Measurements from ENCODE around the gene TMEM184A. TPM values are rescaled to one million over a fixed set of nuclear protein-coding genes. Genes with fewer than 3 reads are reported as not detected.

Gene TMEM184A
- total and polyA plus RNA-seq, 10 of the 15 experiments (the other 5 are each of a cell fraction or from before 2014, with no cell fraction given) = 0.04 to 0.15 TPM; not detected in 8

- ChIA-PET RAD21 (ENCODE audit: unreplicated experiment) (no interaction called here), POLR2A (interaction anchor here (0.7 kb wide), 1 partner anchor 959 kb away, joined by 4 read pairs; no protein-coding TSS in a partner anchor)
- intact Hi-C loops (cut with micrococcal nuclease; ENCODE audit: unreplicated experiment) = loop anchor here (5.0 kb wide), 1 partner anchor 67 kb away; the partner anchor contains the start of gene INTS1
These were observed 13.0 kb upstream of the TMEM184A start for GRCh38 chr7:1569016-1569415.

More at GRCh38 chr7:1569016-1569415, 13.0 kb upstream of the TMEM184A start:
- peak; percentile 61; the same call in 1 of the 2 replicates for TF ChIP-seq CREB1 (IDR thresholded peaks at IDR 0.05; ENCODE audit: low read depth)
- no peak for TF ChIP-seq ZNF384 (IDR thresholded peaks at IDR 0.05; ENCODE audit: borderline replicate concordance, low read depth, low read length)
- TF ChIP-seq CBX3 (IDR thresholded peaks at IDR 0.05; ENCODE audit: borderline replicate concordance, low read depth) = no peak
- peak; percentile 43; the same call in 1 of the 2 replicates for TF ChIP-seq ATF7 (IDR thresholded peaks at IDR 0.05; ENCODE audit: low read depth)
- peak; percentile 31; the same call in 1 of the 2 replicates for TF ChIP-seq RUNX3 (IDR thresholded peaks at IDR 0.05; ENCODE audit: low read length)
- TF ChIP-seq MLLT1 (IDR thresholded peaks at IDR 0.05) = peak; percentile 79
- Histone ChIP-seq H3K36me3 (ENCODE audit: control insufficient read depth in 2 of 2, insufficient read depth in 2 of 2, low read length in 1 of 2) (peaks cover 4 to 8% of the 10 kb centered on the region in 2 experiments; a peak in 3 of 4 replicates), H3K79me2 (ENCODE audit: control insufficient read depth, insufficient read depth, low read length) (peaks cover 15% of the 10 kb centered on the region), H3K27ac (ENCODE audit: control insufficient read depth, insufficient read depth) (peak overlapping the region; percentile 91), H3K27me3 (replicated peaks in 1 of 2; ENCODE audit: control insufficient read depth in 2 of 2, insufficient read depth in 2 of 2, low read length in 1 of 2) (no peaks in the 10 kb centered on the region), H3K4me2 (ENCODE audit: control insufficient read depth, insufficient read depth) (peak overlapping the region; percentile 73), H3K4me1 (ENCODE audit: control insufficient read depth, insufficient read depth, low read length) (no peaks in the 10 kb centered on the region; the same call in 1 of the 2 replicates), H3K9ac (ENCODE audit: control insufficient read depth, insufficient read depth, low read length) (peak overlapping the region; percentile 88), H3K9me3 (replicated peaks; ENCODE audit: control insufficient read depth, insufficient read depth, low read length) (no peaks in the 10 kb centered on the region), H3K4me3 (peak overlapping the region; percentile 97), H4K20me1 (ENCODE audit: control insufficient read depth, insufficient read depth) (no peaks in the 10 kb centered on the region), H2AFZ (ENCODE audit: control insufficient read depth, low read depth, low read length) (no peak overlapping the region)
- 14% methylated on average over 13 of the region's 13 CpGs for WGBS (ENCODE audit: insufficient coverage, insufficient replicate concordance, low lambda C conversion rate, missing lambda C conversion rate)
- DNase-seq (ENCODE audit: low read depth, low spot score) = no peak
- in situ Hi-C loops (cut with MboI) = no loop called here
- SMC1A ChIA-PET (ENCODE audit: uncharacterized antibody, unreplicated experiment) = interaction anchor here (0.7 kb wide), 1 partner anchor 779 kb away, joined by 3 read pairs; no protein-coding TSS in a partner anchor
- FAIRE-seq = no peak
- ATAC-seq = peak; percentile 21
- CTCF ChIA-PET = no interaction called here
- BruUV-seq (replicated peaks) = TSS peak; percentile 92

All from GM12878 (cell line).